NB4 (cell line): ENCODE measurements around the gene NPAT.

ENCODE experiments used
- DNase-seq: peaks from one replicate; pipeline ENCODE4 v3.0.0; 2010; ENCODE audit warnings: low read depth
- H3K4me3 ChIP-seq: one replicate; pipeline ENCODE4 v1.5.1; 2011; ENCODE audit warnings: mild to moderate bottlenecking, low read depth, low read length, moderate library complexity
- CTCF ChIP-seq: IDR thresholded peaks from one replicate; pipeline ENCODE4 v1.5.1; 2012; ENCODE audit warnings: low read depth, low read length
- MYC ChIP-seq: IDR thresholded peaks from 2 replicates; pipeline ENCODE4 v1.6.1; 2011; ENCODE audit warnings: low read depth, low read length
- POLR2A ChIP-seq: IDR thresholded peaks from 2 replicates; pipeline ENCODE4 v1.6.1; 2011; ENCODE audit warnings: mild to moderate bottlenecking; ENCODE audit not compliant: insufficient read length; ENCODE audit errors: extremely low read depth
- TF ChIP-seq, protein P1 (sequence below): IDR thresholded peaks from 2 replicates; pipeline ENCODE4 v1.6.1; 2011; ENCODE audit warnings: low read depth, low read length

The NPAT gene

GRCh38 chr11:108199446-108200321, 22.8 kb downstream of the NPAT start:
- peak; percentile 63 for DNase-seq
- no peak overlapping the region for H3K4me3 ChIP-seq
- TF ChIP-seq CTCF, result no peak
- TF ChIP-seq MYC, result no peak

DNA sequence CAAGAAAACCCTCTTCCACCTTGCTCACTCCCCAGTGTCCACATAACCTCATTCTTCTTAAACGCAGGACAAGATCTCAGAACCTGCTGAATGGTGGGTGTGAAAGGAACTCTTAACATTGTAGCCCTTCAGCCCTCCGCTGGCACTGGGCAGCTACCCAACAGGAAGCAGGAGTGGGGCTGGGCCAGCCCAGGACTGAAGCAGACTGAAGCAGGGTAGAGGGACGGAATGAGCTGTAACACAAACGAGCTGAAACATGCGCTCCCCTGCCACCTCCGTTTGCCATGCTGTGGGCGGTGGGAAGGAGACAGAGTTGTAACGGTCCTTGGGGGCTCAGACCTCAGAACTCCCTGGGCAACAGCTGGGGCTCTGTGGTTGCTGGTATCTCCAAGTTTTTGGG, 23.6 kb downstream of the NPAT start:
- no peak overlapping the region for H3K4me3 ChIP-seq
- DNase-seq, result no peak
- TF ChIP-seq, protein P1, sequence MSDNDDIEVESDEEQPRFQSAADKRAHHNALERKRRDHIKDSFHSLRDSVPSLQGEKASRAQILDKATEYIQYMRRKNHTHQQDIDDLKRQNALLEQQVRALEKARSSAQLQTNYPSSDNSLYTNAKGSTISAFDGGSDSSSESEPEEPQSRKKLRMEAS, result no peak
- no peak for TF ChIP-seq CTCF
- no peak for TF ChIP-seq POLR2A
- no peak for TF ChIP-seq MYC

GRCh38 chr11:108197351-108197750, 25.1 kb downstream of the NPAT start:
- no peak overlapping the region for H3K4me3 ChIP-seq
- no peak for DNase-seq
- no peak for TF ChIP-seq CTCF

DNA sequence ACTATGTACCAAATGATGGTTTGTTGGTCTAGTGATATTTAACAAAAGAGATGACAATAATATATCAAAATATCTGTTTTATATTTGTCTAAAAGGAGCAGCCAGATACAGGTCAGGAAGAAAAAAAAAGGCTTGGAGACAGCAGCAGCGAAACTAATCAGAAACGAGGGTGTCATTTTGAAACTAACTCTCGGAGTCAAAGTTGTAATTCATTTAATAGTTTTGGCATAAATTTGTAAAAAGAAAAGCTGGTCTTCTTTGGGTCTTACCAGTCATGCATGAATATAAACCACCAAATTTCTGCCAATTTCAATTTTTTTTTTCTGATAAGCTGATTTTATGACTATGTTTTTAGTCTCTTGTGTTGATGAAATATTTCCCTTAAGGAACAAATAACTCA, 25.5 kb downstream of the NPAT start:
- no peak overlapping the region for H3K4me3 ChIP-seq
- DNase-seq, result no peak
- TF ChIP-seq CTCF (no peak), POLR2A (no peak), MYC (no peak)
- TF ChIP-seq, protein P1, result no peak

DNA sequence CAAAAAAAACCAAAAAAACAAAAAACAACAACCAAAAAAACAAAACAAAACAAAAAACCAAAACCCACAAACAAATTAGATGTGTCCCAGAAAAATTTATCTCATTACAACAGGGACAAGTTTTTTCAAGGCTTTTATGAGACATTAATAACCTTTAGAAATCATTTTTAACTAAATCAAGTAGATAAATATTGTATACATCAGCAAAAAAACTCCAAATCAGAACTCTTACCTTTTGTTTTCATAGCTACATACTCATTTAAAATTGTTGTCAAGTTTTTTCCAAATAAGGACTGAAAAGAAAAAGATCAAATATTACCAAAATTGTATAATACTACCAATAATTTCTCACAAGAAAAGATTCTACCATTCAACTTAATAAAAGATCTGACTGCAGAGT, 28.7 kb downstream of the NPAT start:
- TF ChIP-seq POLR2A, result no peak
- no peak for TF ChIP-seq CTCF
- TF ChIP-seq, protein P1, result no peak
- no peak for TF ChIP-seq MYC
- DNase-seq, result no peak
- no peak overlapping the region for H3K4me3 ChIP-seq

GRCh38 chr11:108177570-108177969, 44.9 kb downstream of the NPAT start:
- no peak for DNase-seq
- H3K4me3 ChIP-seq, result no peak overlapping the region
- TF ChIP-seq MYC (no peak), POLR2A (no peak), CTCF (no peak)
- TF ChIP-seq, protein P1, result no peak
